ENCODE data around the gene SSC5D. TPM values are rescaled to one million over a fixed set of nuclear protein-coding genes. Genes with fewer than 3 reads are reported as not detected.

SSC5D gene
- total RNA-seq, 4 donors from 2014 or later = 0.64 to 6.2 (median 3.0) TPM

GRCh38 chr19:55538132-55538531 lies 49.9 kb downstream of the SSC5D start:
- no peak overlapping the region for H3K4me3 ChIP-seq (ENCODE audit: low read depth, poor library complexity, severe bottlenecking)
- intact Hi-C loops (cut with DNase I; ENCODE audit: low total_unique reads) = no loop called here
- TF ChIP-seq POLR2A (IDR thresholded peaks at IDR 0.05) = no peak
- TF ChIP-seq CTCF (IDR thresholded peaks at IDR 0.05) = no peak
- no peak for DNase-seq (ENCODE audit: low spot score in 2 of 2)
- WGBS, 2 donors = 79 to 80% methylated on average over 5 of the region's 5 CpGs

- intact Hi-C loops (cut with DNase I; ENCODE audit: low total_unique reads) = no loop called here
- no peak overlapping the region for H3K4me3 ChIP-seq (ENCODE audit: low read depth, poor library complexity, severe bottlenecking)
- WGBS, 2 donors = 83 to 87% methylated on average over 33 of the region's 33 CpGs
- TF ChIP-seq POLR2A (IDR thresholded peaks at IDR 0.05) (no peak), CTCF (IDR thresholded peaks at IDR 0.05) (no peak)
- DNase-seq (ENCODE audit: low spot score in 2 of 2) = no peak
Observed at GRCh38 chr19:55539090-55539984, 51.1 kb downstream of the SSC5D start.

GRCh38 chr19:55540619-55541018 lies 52.4 kb downstream of the SSC5D start:
- WGBS, 2 donors = 37 to 47% methylated on average over 10 of the region's 10 CpGs
- no peak for TF ChIP-seq POLR2A (IDR thresholded peaks at IDR 0.05)
- TF ChIP-seq CTCF (IDR thresholded peaks at IDR 0.05) = no peak

GRCh38 chr19:55541091-55541490 lies 52.9 kb downstream of the SSC5D start:
- 78 to 82% methylated on average over 17 to 18 of the region's 19 CpGs for WGBS, 2 donors
- intact Hi-C loops (cut with DNase I; ENCODE audit: low total_unique reads) = no loop called here
- H3K4me3 ChIP-seq (ENCODE audit: low read depth, poor library complexity, severe bottlenecking) = no peak overlapping the region
- no peak for DNase-seq (ENCODE audit: low spot score in 2 of 2)
- TF ChIP-seq CTCF (IDR thresholded peaks at IDR 0.05) = no peak
- no peak for TF ChIP-seq POLR2A (IDR thresholded peaks at IDR 0.05)

More at GRCh38 chr19:55540619-55541018, 52.4 kb downstream of the SSC5D start:
- no peak for DNase-seq (ENCODE audit: low spot score in 2 of 2)
- no peak overlapping the region for H3K4me3 ChIP-seq (ENCODE audit: low read depth, poor library complexity, severe bottlenecking)
- intact Hi-C loops (cut with DNase I; ENCODE audit: low total_unique reads) = no loop called here

GRCh38 chr19:55542292-55542855 lies 54.1 kb downstream of the SSC5D start:
- TF ChIP-seq CTCF (IDR thresholded peaks at IDR 0.05) = no peak
- no peak for TF ChIP-seq POLR2A (IDR thresholded peaks at IDR 0.05)
- H3K4me3 ChIP-seq (ENCODE audit: low read depth, poor library complexity, severe bottlenecking) = no peak overlapping the region
- DNase-seq (ENCODE audit: low spot score in 2 of 2) = no peak
- intact Hi-C loops (cut with DNase I; ENCODE audit: low total_unique reads) = no loop called here
- WGBS, 2 donors = 88 to 89% methylated on average over 7 of the region's 7 CpGs
